ENCODE measurements around the gene NAV3.

NAV3 gene

GRCh38 chr12:77830583-77831351 lies at the start of gene NAV3:
Gene NAV3 (plus strand): TSS chr12:77830894. CDS start chr12:77831462, 568 bp downstream.
- in situ Hi-C loops (cut with MboI; ENCODE audit: low sequenced_read_pairs) = no loop called here

- in situ Hi-C loops (cut with MboI; ENCODE audit: low sequenced_read_pairs) = no loop called here
These were observed 48.7 kb upstream of the NAV3 start for GRCh38 chr12:77782034-77782433.

- in situ Hi-C loops (cut with MboI; ENCODE audit: low sequenced_read_pairs) = no loop called here
These were observed 47.9 kb upstream of the NAV3 start for GRCh38 chr12:77782766-77783165.

- in situ Hi-C loops (cut with MboI; ENCODE audit: low sequenced_read_pairs) = no loop called here
These were observed 45.5 kb upstream of the NAV3 start for GRCh38 chr12:77785211-77785610.

- in situ Hi-C loops (cut with MboI; ENCODE audit: low sequenced_read_pairs) = no loop called here
These were observed 44.0 kb upstream of the NAV3 start for GRCh38 chr12:77786675-77787074.

- in situ Hi-C loops (cut with MboI; ENCODE audit: low sequenced_read_pairs) = no loop called here
These were observed 42.2 kb upstream of the NAV3 start for GRCh38 chr12:77788231-77789168.

GRCh38 chr12:77795699-77796098 lies 35.0 kb upstream of the NAV3 start:
- in situ Hi-C loops (cut with MboI; ENCODE audit: low sequenced_read_pairs) = no loop called here

GRCh38 chr12:77796775-77797174 lies 33.9 kb upstream of the NAV3 start:
- in situ Hi-C loops (cut with MboI; ENCODE audit: low sequenced_read_pairs) = no loop called here

- in situ Hi-C loops (cut with MboI; ENCODE audit: low sequenced_read_pairs) = no loop called here
These were observed 30.2 kb upstream of the NAV3 start for GRCh38 chr12:77800501-77800900.

GRCh38 chr12:77808534-77808933 lies 22.2 kb upstream of the NAV3 start:
- in situ Hi-C loops (cut with MboI; ENCODE audit: low sequenced_read_pairs) = no loop called here

GRCh38 chr12:77813558-77813957 lies 17.1 kb upstream of the NAV3 start:
- in situ Hi-C loops (cut with MboI; ENCODE audit: low sequenced_read_pairs) = no loop called here

- in situ Hi-C loops (cut with MboI; ENCODE audit: low sequenced_read_pairs) = no loop called here
These were observed 16.3 kb upstream of the NAV3 start for GRCh38 chr12:77814386-77814785.

GRCh38 chr12:77816196-77816595 lies 14.5 kb upstream of the NAV3 start:
- in situ Hi-C loops (cut with MboI; ENCODE audit: low sequenced_read_pairs) = no loop called here

- in situ Hi-C loops (cut with MboI; ENCODE audit: low sequenced_read_pairs) = no loop called here
These were observed 13.4 kb upstream of the NAV3 start for GRCh38 chr12:77817276-77817675.

- in situ Hi-C loops (cut with MboI; ENCODE audit: low sequenced_read_pairs) = no loop called here
These were observed 12.3 kb upstream of the NAV3 start for GRCh38 chr12:77818351-77818750.

GRCh38 chr12:77821699-77822203 lies 8.9 kb upstream of the NAV3 start:
- in situ Hi-C loops (cut with MboI; ENCODE audit: low sequenced_read_pairs) = no loop called here

GRCh38 chr12:77833329-77833728 lies 2.6 kb downstream of the NAV3 start:
- in situ Hi-C loops (cut with MboI; ENCODE audit: low sequenced_read_pairs) = no loop called here

- in situ Hi-C loops (cut with MboI; ENCODE audit: low sequenced_read_pairs) = no loop called here
These were observed 3.9 kb downstream of the NAV3 start for GRCh38 chr12:77834618-77835017.

- in situ Hi-C loops (cut with MboI; ENCODE audit: low sequenced_read_pairs) = no loop called here
These were observed 5.3 kb downstream of the NAV3 start for GRCh38 chr12:77835969-77836368.

- in situ Hi-C loops (cut with MboI; ENCODE audit: low sequenced_read_pairs) = no loop called here
These were observed 7.2 kb downstream of the NAV3 start for GRCh38 chr12:77837876-77838291.

GRCh38 chr12:77841521-77841920 lies 10.8 kb downstream of the NAV3 start:
- in situ Hi-C loops (cut with MboI; ENCODE audit: low sequenced_read_pairs) = no loop called here

- in situ Hi-C loops (cut with MboI; ENCODE audit: low sequenced_read_pairs) = no loop called here
These were observed 11.7 kb downstream of the NAV3 start for GRCh38 chr12:77842430-77842829.

Data from HL-60/S4 treated with phorbol 12-myristate 13-acetate at 8.2 ng/mL for 4 days and 3 days (cell line).